Cardiac fibroblast (primary cell): ENCODE data around the gene HERC2.

ENCODE experiments used
- DNase-seq, 2 donors: peaks; one replicate each; pipeline versions ENCODE4 v3.0.0 to v3.0.0-alpha.2; 2010; ENCODE audit warnings: low read depth in 2 of 2
- H3K4me3 ChIP-seq, 2 donors: replicated peaks in 1 of 2; 1 replicate in 1 of 2; 2 replicates in 1 of 2; pipeline ENCODE4 v1.5.1; 2011; ENCODE audit warnings: low read depth in 2 of 2, low read length in 2 of 2, mild to moderate bottlenecking in 2 of 2, moderate library complexity in 1 of 2
- TF ChIP-seq, protein P1 (sequence below): IDR thresholded peaks from one replicate; pipeline ENCODE4 v1.5.1; 2011; ENCODE audit warnings: low read depth, mild to moderate bottlenecking, low read length, inconsistent platforms

The HERC2 gene

DNA sequence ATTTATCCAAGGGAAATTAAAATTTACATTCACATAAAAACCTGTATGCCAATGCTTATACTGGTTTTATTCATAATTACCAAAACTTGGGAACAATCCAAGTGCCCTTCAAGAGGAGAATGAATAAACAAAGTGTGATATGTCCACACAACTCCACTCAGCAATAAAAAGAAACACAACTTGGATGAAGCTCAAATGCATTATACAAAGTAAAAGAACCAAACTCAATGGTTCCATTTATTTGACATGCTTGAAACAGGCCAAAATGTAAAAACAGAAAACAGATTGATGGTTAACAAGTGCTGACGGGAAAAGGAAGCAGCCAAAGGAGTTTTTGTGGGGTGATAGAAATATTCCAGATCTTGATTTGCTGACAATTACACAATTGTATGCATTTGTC is 246.4 kb downstream of the HERC2 start:
- no peak for DNase-seq
- H3K4me3 ChIP-seq: no peak overlapping the region
- TF ChIP-seq, protein P1, sequence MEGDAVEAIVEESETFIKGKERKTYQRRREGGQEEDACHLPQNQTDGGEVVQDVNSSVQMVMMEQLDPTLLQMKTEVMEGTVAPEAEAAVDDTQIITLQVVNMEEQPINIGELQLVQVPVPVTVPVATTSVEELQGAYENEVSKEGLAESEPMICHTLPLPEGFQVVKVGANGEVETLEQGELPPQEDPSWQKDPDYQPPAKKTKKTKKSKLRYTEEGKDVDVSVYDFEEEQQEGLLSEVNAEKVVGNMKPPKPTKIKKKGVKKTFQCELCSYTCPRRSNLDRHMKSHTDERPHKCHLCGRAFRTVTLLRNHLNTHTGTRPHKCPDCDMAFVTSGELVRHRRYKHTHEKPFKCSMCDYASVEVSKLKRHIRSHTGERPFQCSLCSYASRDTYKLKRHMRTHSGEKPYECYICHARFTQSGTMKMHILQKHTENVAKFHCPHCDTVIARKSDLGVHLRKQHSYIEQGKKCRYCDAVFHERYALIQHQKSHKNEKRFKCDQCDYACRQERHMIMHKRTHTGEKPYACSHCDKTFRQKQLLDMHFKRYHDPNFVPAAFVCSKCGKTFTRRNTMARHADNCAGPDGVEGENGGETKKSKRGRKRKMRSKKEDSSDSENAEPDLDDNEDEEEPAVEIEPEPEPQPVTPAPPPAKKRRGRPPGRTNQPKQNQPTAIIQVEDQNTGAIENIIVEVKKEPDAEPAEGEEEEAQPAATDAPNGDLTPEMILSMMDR: no peak

DNA sequence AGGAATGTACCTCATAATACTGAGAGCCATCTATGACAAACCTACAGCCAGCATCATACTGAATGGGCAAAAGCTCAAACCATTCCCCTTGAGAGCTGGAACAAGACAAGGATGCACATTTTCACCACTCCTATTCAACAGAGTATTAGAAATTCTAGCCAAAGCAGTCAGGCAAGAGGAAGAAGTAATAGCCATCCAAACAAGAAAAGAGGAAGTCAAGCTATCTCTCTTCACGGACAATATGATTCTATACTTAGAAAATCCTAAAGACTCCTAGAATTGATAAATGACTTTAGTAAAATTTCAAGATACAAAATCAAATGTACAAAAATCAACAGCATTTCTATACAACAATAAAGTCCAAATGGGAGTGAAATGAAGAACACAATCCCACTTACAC is 253.0 kb downstream of the HERC2 start:
- TF ChIP-seq, protein P1: no peak
- DNase-seq: no peak
- H3K4me3 ChIP-seq: no peak overlapping the region

DNA sequence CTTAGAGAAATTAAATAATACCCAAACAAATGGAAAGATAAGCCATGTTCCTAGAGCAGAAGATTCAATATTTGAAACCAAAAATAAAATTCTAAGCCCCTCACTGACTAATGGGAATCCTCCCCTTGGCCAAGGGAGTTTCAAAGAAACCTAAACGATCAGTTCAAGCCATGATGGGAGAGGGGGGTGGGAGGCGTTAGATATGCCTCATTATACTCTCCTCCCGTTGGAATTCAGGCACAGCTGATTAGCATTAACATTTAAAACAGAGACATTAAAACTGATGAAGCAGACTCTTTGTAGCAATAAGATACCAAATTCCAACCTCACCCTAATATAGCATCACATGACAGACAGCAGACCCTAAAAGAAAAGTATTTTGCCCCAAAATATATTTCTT is 255.7 kb downstream of the HERC2 start:
- no peak overlapping the region for H3K4me3 ChIP-seq
- no peak for DNase-seq
- TF ChIP-seq, protein P1: no peak
